NB4 (cell line): ENCODE measurements around the gene BRD1.

Source experiments
- CTCF ChIP-seq: IDR thresholded peaks from one replicate; pipeline ENCODE4 v1.5.1; 2012; ENCODE audit warnings: low read depth, low read length
- POLR2A ChIP-seq: IDR thresholded peaks from 2 replicates; pipeline ENCODE4 v1.6.1; 2011; ENCODE audit warnings: mild to moderate bottlenecking; ENCODE audit not compliant: insufficient read length; ENCODE audit errors: extremely low read depth

- TF ChIP-seq CTCF = no peak
- TF ChIP-seq POLR2A = no peak
These were observed 46.3 kb downstream of the BRD1 start for GRCh38 chr22:49781289-49781782.
